Endothelial cell of umbilical vein (primary cell): ENCODE measurements around the gene MINDY4. TPM values are rescaled to one million over a fixed set of nuclear protein-coding genes. Genes with fewer than 3 reads are reported as not detected.

ENCODE experiments used
- BruUV-seq: library from RNA; stranded (reverse); fragments of 400-500 nt; replicated peaks from 2 replicates; lab custom pipeline; 2021; lab: Mats Ljungman, UMichigan
- CTCF ChIA-PET: fragments of 300-600, 350-600 bp; sonication (Branson Sonifier 250); formaldehyde crosslinking; loops from one replicate; lab custom pipeline; 2021; ENCODE audit warnings: antibody characterized with exemption, inconsistent platforms; lab: Charles Lee
- POLR2A ChIA-PET: fragments of 300-600, 350-600 bp; sonication (Branson Sonifier 250); formaldehyde crosslinking; loops from one replicate; lab custom pipeline; 2021; ENCODE audit warnings: antibody characterized with exemption, inconsistent platforms; lab: Charles Lee
- DNase-seq: peaks from one replicate; pipeline ENCODE4 v3.0.0-alpha.2; 2011; ENCODE audit warnings: low read depth, low spot score
- FAIRE-seq: peaks from 2 replicates; lab custom pipeline; 2011; peaks lifted over from hg19 to GRCh38; lab: Jason Lieb, UNC
- H2AFZ ChIP-seq: 2 replicates; pipeline ENCODE4 v1.6.0; 2012; ENCODE audit warnings: low read depth, low read length, control low read depth, inconsistent platforms
- H3K27ac ChIP-seq: 2 replicates; pipeline ENCODE4 v1.5.1; 2011; ENCODE audit warnings: low read depth, mild to moderate bottlenecking, control low read depth, low read length, moderate library complexity; ENCODE audit not compliant: insufficient read depth
- H3K27me3 ChIP-seq, 2 experiments: 2 replicates each; pipeline versions ENCODE4 v1.6.0 to v1.6.1; 2011; ENCODE audit warnings: low read length in 2 of 2, mixed read lengths in 1 of 2; ENCODE audit not compliant: control insufficient read depth in 2 of 2, insufficient read depth in 2 of 2
- H3K36me3 ChIP-seq, 2 experiments: 2 replicates in 1 of 2; 3 replicates in 1 of 2; pipeline ENCODE4 v1.5.1; 2011; ENCODE audit warnings: low read length in 2 of 2, mild to moderate bottlenecking in 1 of 2, moderate library complexity in 1 of 2; ENCODE audit not compliant: control insufficient read depth in 2 of 2, insufficient read depth in 2 of 2; ENCODE audit errors: extremely low read depth in 1 of 2
- H3K4me1 ChIP-seq: 3 replicates; pipeline ENCODE4 v1.5.1; 2011; ENCODE audit warnings: mild to moderate bottlenecking, low read length; ENCODE audit not compliant: control insufficient read depth, insufficient read depth; ENCODE audit errors: extremely low read depth
- H3K4me2 ChIP-seq: 2 replicates; pipeline ENCODE4 v1.6.1; 2011; ENCODE audit warnings: low read length, control low read depth, mixed read lengths; ENCODE audit not compliant: insufficient read depth
- H3K4me3 ChIP-seq, 3 experiments: fragments of 200-600 bp in 1 of 3; sonication (generic), shearing (Covaris generic) in 1 of 3; replicated peaks in 1 of 3; 2 replicates each; pipeline ENCODE4 v1.5.1; 2011 to 2016; ENCODE audit warnings: control low read depth in 3 of 3, low read length in 3 of 3, mild to moderate bottlenecking in 2 of 3, inconsistent platforms in 1 of 3, low read depth in 1 of 3, moderate library complexity in 1 of 3; ENCODE audit not compliant: insufficient read depth in 1 of 3
- H3K79me2 ChIP-seq: 2 replicates; pipeline ENCODE4 v1.6.0; 2012; ENCODE audit warnings: low read length, inconsistent platforms; ENCODE audit not compliant: control insufficient read depth, insufficient read depth
- H3K9ac ChIP-seq: replicated peaks from 2 replicates; pipeline ENCODE3; 2011; ENCODE audit warnings: low read length, control low read depth; ENCODE audit not compliant: insufficient read depth; ENCODE audit errors: extremely low read depth
- H3K9me1 ChIP-seq: replicated peaks from 3 replicates; pipeline ENCODE4 v1.6.0; 2011; ENCODE audit warnings: mild to moderate bottlenecking, low read length; ENCODE audit not compliant: control insufficient read depth, insufficient read depth; ENCODE audit errors: extremely low read depth
- H3K9me3 ChIP-seq: replicated peaks from 2 replicates; pipeline ENCODE4 v1.5.1; 2012; ENCODE audit warnings: low read length, inconsistent platforms; ENCODE audit not compliant: control insufficient read depth, insufficient read depth
- H4K20me1 ChIP-seq: replicated peaks from 2 replicates; pipeline ENCODE3; 2011; ENCODE audit warnings: mild to moderate bottlenecking, low read length; ENCODE audit not compliant: control insufficient read depth, insufficient read depth; ENCODE audit errors: extremely low read depth
- CTCF ChIP-seq, 2 donors: IDR thresholded peaks; 1 replicate in 1 of 2; 2 replicates in 1 of 2; pipeline ENCODE4 v1.5.1; 2011; ENCODE audit warnings: low read length in 2 of 2, mild to moderate bottlenecking in 2 of 2, moderate library complexity in 2 of 2, control low read depth in 1 of 2, inconsistent platforms in 1 of 2, low read depth in 1 of 2; ENCODE audit not compliant: insufficient read depth in 1 of 2; ENCODE audit errors: extremely low read depth in 1 of 2
- EZH2 ChIP-seq: IDR thresholded peaks from 2 replicates; pipeline ENCODE4 v1.6.1; 2012; ENCODE audit warnings: borderline replicate concordance, low read depth, mild to moderate bottlenecking, moderate library complexity, low read length, inconsistent platforms; ENCODE audit not compliant: severe bottlenecking
- FOS ChIP-seq: IDR thresholded peaks from 2 replicates; pipeline ENCODE4 v1.6.1; 2011; ENCODE audit warnings: mild to moderate bottlenecking, low read length, moderate library complexity, borderline replicate concordance; ENCODE audit not compliant: insufficient read depth
- GATA2 ChIP-seq: IDR thresholded peaks from 2 replicates; pipeline ENCODE4 v1.7.0; 2011; ENCODE audit warnings: low read depth, mild to moderate bottlenecking, moderate library complexity, mixed read lengths, low read length; ENCODE audit not compliant: insufficient read length, insufficient read depth
- JUN ChIP-seq: IDR thresholded peaks from 2 replicates; pipeline ENCODE4 v1.6.1; 2011; ENCODE audit warnings: borderline replicate concordance, low read depth; ENCODE audit not compliant: insufficient read length, insufficient read depth
- MAX ChIP-seq: IDR thresholded peaks from 2 replicates; pipeline ENCODE4 v1.6.1; 2011; ENCODE audit not compliant: insufficient read depth, insufficient read length
- MYC ChIP-seq: IDR thresholded peaks from one replicate; pipeline ENCODE4 v1.6.1; 2011; ENCODE audit warnings: mild to moderate bottlenecking, low read depth, low read length
- POLR2A ChIP-seq: IDR thresholded peaks from 2 replicates; pipeline ENCODE4 v1.6.1; 2012; ENCODE audit warnings: low read depth, mild to moderate bottlenecking, control low read depth, low read length
- POLR2AphosphoS5 ChIP-seq: IDR thresholded peaks from 2 replicates; pipeline ENCODE4 v1.6.1; 2012; ENCODE audit warnings: low read depth, mild to moderate bottlenecking, control low read depth, low read length, moderate library complexity; ENCODE audit not compliant: insufficient read depth
- dilution Hi-C: fragments of 300-500 bp; cut with MboI; formaldehyde crosslinking; loops from one replicate; pipeline ENCODE4 v1.15.0; 2019; ENCODE audit warnings: low sequenced_read_pairs; ENCODE audit not compliant: extremely low pct_ligation_motif_present
- intact Hi-C: fragments of 100-400 bp; cut with micrococcal nuclease; formaldehyde crosslinking; loops from one replicate; pipeline ENCODE4 v1.10.0; 2022
- polyA plus RNA-seq, 4 experiments: library from polyadenylated mRNA; depleted of rRNA in 3 of 4; stranded (reverse) in 3 of 4; unstranded in 1 of 4; fragments of >200 nt; gene quantifications; 2 replicates each; pipeline versions ENCODE4 v1.2.1 to v1.2.3, GENCODE V29; 2011 to 2012; ENCODE audit warnings: missing spikeins in 1 of 4
- total RNA-seq: library from RNA; stranded (reverse); gene quantifications from 2 replicates; pipeline ENCODE4 v1.2.3, GENCODE V29; 2021

The MINDY4 gene
- total and polyA plus RNA-seq, 2 donors (not counting 3 experiments of a cell fraction or from before 2014, with no cell fraction given): 2.2 to 4.7 TPM

- Histone ChIP-seq H3K27ac (no peak overlapping the region), H3K4me1 (no peaks in the 10 kb centered on the region), H2AFZ (no peak overlapping the region), H3K36me3 (peaks cover 0 to 3% of the 10 kb centered on the region in 2 experiments), H4K20me1 (no peaks in the 10 kb centered on the region), H3K4me2 (no peak overlapping the region), H3K4me3 (no peak overlapping the region), H3K9me1 (no peaks in the 10 kb centered on the region), H3K9me3 (no peaks in the 10 kb centered on the region), H3K27me3 (peaks cover 0 to 1% of the 10 kb centered on the region in 2 experiments), H3K9ac (no peak overlapping the region), H3K79me2 (no peaks in the 10 kb centered on the region)
- intact Hi-C loops: no loop called here
- BruUV-seq: no TSS peak
- dilution Hi-C loops: no loop called here
- no peak for FAIRE-seq
- ChIA-PET CTCF (interaction anchor here (1.1 to 1.6 kb wide), 2 partner anchors 13 to 107 kb away, joined by 3 to 4 read pairs; no protein-coding TSS in a partner anchor), POLR2A (no interaction called here)
- no peak for TF ChIP-seq POLR2A
- TF ChIP-seq MAX: no peak
- TF ChIP-seq FOS: no peak
- TF ChIP-seq MYC: no peak
- TF ChIP-seq EZH2: no peak
- no peak for TF ChIP-seq POLR2AphosphoS5
- TF ChIP-seq GATA2: no peak
- TF ChIP-seq JUN: no peak
- TF ChIP-seq CTCF (IDR thresholded peaks at IDR 0.05; ENCODE audit: extremely low read depth in 1 of 2, insufficient read depth in 1 of 2, low read depth in 1 of 2, low read length in 2 of 2): no peak
- no peak for DNase-seq
Observed at GRCh38 chr7:30877015-30877769, 106.0 kb downstream of the MINDY4 start.
